HG03108 (cell line): ENCODE measurements around the gene CASP2.
"Not testable (repeated sequence)": the region's sequence is repeated elsewhere in the genome, so short reads cannot be mapped to it uniquely, and the experiment has no call there.

Source experiments
- ATAC-seq: cut with Tn5 transposase; IDR thresholded peaks from one replicate; pipeline ENCODE4 v1.9.1; 2021; ENCODE audit warnings: moderate library complexity; ENCODE audit not compliant: unreplicated experiment

The CASP2 gene

DNA sequence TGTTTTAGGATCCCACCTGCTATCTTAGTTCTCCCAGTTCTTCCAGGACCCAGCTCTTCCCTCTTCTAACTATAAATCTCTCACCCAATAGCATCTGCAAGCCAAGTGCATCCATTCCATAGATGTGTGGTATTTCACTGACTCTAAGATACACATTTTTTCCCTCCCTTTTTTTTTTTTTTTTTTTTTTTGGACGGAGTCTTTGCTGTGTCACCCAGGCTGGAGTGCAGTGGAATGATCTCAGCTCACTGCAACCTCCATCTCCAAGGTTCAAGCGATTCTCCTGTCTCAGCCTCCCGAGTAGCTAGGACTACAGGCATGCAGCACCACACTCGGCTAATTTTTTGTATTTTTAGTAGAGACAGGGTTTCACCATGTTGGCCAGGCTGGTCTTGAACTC, 1.7 kb downstream of the CASP2 start:
- not testable (repeated sequence) for ATAC-seq

- ATAC-seq: no peak
These were observed 2.1 kb downstream of the CASP2 start for GRCh38 chr7:143290293-143290692.

DNA sequence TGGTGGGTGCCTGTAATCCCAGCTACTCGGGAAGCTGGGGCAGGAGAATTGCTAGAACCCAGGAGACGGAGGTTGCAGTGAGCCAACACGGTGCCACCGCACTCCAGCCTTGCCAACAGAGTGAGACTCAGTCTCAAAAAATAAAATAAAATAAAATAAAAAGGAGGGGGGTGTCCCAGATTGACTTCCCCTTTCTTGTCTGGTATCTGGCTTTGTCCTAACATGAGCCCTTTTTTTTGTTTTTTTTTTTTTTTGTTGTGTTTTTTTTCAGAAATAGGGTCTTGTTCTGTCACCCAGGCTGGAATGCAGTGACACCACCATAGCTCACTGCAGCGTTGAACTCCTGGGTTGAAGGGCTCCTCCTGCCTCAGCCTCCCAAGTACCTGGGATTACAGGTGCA, 4.7 kb downstream of the CASP2 start:
- no peak for ATAC-seq

- ATAC-seq: no peak
These were observed 7.7 kb downstream of the CASP2 start for GRCh38 chr7:143295870-143296269.

- no peak for ATAC-seq
These were observed 8.5 kb downstream of the CASP2 start for GRCh38 chr7:143296686-143297085.

DNA sequence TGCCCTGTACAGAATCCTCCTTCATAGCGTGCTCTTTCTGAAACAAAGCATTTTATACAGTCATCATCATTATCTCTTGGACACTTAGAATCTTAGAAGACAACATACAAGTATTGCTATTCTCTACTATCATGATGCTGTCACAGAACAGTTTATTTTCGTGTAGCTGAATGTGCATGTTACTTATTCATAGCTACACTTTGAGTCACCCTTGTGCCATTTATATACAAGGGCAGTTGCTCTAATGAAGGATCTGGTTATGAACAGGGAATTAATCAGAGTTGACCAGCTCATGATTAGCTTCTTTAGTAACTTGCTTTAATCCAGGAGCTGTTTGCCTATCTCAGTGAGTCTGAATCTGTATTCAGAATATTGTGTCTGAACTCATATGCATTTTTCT, 11.2 kb downstream of the CASP2 start:
- no peak for ATAC-seq

GRCh38 chr7:143299840-143300239, 11.7 kb downstream of the CASP2 start:
- no peak for ATAC-seq

DNA sequence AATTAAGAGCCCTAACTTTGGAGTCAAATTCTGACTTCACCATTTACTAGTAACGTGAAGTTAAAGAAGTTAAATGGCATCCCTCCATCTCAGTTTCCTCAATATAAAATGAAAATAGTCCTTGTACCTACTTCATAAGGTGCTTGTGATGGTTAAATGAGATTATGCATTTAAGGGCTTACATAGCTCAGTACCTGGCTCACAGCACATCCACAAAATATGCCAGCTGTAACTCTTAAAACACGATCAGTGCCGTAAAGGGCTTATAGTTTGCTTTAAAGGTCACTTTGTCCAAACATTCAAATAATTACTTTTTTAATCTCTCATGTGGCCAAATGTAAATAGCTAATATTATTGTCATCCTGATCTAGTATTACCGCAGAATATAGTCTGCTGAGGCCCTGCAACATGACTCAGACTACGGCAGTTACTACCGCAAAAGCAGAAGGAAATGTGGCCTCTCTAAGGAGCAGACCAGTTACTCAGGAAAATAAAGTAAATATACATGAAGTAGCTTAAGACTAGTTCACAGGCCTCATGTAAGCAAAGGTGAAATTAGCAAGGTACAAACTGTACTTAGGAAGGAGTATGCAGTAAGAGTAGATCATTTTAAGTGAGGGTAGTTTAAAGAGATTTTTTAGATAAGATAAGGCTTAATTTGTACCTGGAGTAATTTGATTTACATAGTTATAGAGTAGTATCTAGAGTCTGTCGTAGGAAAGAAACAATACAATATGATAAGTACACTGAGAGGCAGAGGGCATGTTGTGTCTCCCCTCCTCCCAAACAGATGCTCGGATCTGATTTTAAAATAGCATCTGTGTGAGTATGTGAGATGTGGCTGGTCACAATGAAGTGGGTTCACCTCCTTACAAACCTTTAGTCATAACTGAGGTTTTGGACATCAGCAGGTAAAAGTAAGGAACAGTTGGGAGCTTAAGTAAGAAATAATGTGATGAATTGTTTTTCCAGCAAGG, 13.1 kb downstream of the CASP2 start:
- no peak for ATAC-seq

- no peak for ATAC-seq
These were observed 15.6 kb downstream of the CASP2 start for GRCh38 chr7:143303733-143304132.

DNA sequence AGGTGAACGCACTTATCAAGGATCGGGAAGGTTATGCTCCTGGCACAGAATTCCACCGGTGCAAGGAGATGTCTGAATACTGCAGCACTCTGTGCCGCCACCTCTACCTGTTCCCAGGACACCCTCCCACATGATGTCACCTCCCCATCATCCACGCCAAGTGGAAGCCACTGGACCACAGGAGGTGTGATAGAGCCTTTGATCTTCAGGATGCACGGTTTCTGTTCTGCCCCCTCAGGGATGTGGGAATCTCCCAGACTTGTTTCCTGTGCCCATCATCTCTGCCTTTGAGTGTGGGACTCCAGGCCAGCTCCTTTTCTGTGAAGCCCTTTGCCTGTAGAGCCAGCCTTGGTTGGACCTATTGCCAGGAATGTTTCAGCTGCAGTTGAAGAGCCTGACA, 16.8 kb downstream of the CASP2 start:
- ATAC-seq: no peak

DNA sequence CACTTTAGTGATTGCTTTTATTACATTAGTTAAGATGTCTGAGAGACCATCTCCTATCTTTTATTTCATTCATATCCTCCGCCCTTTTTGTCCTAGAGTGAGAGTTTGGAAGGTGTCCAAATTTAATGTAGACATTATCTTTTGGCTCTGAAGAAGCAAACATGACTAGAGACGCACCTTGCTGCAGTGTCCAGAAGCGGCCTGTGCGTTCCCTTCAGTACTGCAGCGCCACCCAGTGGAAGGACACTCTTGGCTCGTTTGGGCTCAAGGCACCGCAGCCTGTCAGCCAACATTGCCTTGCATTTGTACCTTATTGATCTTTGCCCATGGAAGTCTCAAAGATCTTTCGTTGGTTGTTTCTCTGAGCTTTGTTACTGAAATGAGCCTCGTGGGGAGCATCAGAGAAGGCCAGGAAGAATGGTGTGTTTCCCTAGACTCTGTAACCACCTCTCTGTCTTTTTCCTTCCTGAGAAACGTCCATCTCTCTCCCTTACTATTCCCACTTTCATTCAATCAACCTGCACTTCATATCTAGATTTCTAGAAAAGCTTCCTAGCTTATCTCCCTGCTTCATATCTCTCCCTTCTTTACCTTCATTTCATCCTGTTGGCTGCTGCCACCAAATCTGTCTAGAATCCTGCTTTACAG, 17.4 kb downstream of the CASP2 start:
- ATAC-seq: no peak

DNA sequence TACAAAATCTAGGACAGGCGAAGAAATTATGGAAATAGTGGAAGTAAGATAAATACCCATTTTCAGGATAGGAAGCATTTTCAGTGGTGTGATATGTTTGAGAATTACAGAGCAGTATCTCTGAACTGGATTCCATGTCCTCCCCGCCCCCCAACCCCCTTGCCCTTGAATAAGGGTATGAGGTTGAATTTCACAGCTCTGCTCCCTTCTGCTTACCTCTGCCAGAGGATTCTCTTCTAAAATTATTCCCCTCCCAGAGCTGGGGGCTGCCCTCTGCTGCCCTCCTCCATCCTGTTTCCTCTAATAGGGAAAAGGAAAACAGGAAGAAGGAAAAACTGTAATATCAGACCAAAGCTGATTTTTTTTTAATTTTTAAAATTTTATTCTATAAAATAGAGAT, 20.5 kb downstream of the CASP2 start:
- no peak for ATAC-seq

DNA sequence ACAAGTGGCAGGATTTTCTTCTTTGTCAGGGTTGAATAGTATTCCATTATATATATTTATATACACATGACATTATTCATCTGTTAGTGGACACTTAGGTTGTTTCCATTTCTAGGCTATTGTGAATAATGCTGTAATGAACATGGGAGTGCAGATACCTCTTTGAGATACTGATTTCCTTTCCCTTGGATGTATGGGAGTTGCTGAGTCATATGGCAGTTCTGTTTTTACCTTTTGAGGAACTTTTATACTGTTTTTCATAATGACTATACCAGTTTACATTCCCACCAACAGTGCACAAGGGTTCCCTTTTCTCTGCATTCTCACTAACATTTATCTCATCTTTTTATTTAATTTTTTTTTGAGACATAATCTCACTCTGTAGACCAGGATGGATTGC, 26.0 kb downstream of the CASP2 start:
- no peak for ATAC-seq

DNA sequence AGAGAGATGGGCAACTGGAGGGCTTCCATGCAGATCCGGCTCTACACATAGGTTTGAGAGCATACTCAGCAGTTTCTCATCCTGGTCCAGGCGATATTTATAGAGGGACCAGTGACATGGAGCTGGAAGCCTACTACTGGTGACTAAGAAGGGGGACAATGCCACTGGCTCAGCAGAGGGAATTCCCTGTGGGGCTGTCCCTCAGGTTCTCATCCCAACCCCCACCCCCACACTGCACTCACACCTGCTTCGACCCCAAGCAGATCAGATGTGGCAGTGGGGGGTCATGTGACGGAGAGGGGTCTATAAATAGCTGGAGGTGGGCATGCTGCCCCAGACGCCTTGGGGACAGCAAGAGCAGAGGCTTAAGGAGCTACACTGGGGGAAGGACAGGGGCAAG, 27.6 kb downstream of the CASP2 start, which contains the start of gene CLCN1:
TSS of gene CLCN1 (plus strand) at position 336 of the 400 bp plus-strand sequence. CDS start 102 bp downstream, outside the sequence.
- no peak for ATAC-seq

- ATAC-seq: no peak
These were observed 28.3 kb downstream of the CASP2 start for GRCh38 chr7:143316492-143316891.

- no peak for ATAC-seq
These were observed 30.5 kb downstream of the CASP2 start for GRCh38 chr7:143318661-143319060.

DNA sequence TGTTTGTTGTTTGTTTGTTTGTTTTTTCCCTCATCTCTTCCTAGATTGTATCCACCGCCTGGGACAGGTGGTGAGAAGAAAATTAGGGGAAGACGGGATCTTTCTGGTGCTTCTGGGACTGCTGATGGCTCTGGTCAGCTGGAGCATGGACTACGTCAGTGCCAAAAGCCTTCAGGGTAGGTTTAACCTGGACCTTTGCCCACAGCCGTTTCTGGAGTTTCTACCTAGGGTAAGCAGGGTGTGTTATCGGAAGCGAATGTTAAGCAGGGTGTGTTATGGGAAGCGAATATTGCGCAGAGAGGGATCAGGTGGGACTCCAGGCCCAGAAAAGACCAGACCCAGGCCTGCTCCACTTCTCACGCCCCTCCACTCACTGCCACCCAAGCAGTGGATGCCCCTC, 32.5 kb downstream of the CASP2 start:
- ATAC-seq: no peak

- no peak for ATAC-seq
These were observed 33.1 kb downstream of the CASP2 start for GRCh38 chr7:143321242-143321641.

DNA sequence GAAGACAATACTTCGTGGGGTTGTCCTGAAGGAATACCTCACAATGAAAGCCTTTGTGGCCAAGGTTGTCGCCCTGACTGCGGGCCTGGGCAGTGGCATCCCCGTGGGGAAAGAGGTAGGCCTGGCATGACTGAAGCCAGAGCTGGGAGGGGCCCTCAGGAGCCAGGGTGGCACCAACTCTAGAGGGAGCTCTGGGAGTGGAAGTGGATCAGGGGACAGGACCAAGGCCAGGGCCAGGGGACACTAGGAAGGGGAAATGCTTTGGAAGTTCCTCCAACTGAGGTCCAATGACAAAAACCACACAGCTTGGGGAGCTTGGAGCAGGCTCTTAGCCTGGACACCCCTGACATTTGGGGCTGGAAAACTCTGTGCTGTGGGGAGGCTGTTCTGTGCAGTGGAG, 33.6 kb downstream of the CASP2 start:
- ATAC-seq: no peak

DNA sequence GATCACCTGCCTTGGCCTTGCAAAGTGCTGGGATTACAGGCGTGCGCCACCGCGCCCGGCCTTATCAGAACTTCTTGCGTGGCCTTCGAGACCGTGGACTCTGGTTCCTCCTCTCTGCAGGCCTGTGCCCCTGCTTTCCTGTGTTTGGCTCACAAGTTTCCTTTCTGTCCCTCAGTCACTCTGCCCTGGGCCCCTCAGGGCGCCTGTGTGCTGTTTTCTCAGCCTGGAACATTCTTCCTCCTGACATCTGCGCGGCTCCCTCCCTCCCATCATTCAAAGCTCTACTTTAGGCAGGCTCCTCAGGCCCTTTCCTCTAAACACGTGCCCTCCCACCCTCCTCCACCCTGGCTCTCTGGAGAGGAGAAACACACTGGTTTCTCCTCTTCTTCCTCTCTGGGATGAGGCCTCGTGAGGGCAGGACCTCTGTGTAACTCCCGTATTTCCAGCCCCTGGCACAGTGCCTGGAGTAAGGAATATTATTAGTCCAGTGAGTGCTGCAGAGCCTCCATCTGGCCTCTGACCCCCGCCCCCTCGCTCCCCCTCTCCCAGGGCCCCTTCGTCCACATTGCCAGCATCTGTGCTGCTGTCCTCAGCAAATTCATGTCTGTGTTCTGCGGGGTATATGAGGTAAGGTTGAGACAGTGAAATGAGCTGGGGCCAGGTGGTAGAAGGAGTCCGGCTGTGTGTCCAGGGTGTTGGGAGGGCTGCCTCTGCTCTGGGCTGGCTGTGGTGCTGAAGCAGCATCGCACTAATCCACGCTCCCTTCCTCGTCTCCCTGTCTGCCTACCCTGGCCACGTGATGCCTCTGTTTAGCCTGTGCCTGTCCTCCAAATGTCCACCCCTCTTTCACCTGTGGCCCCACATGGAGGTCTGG, 34.8 kb downstream of the CASP2 start:
- no peak for ATAC-seq

- ATAC-seq: no peak
These were observed 35.5 kb downstream of the CASP2 start for GRCh38 chr7:143323653-143324052.
